H4 (cell line): Measurements from ENCODE around the gene URM1. TPM values are rescaled to one million over a fixed set of nuclear protein-coding genes. Genes with fewer than 3 reads are reported as not detected.

ENCODE experiments used
- DNase-seq: peaks from one replicate; pipeline ENCODE4 v3.0.0-alpha.2; 2015; ENCODE audit warnings: low spot score
- total RNA-seq: library from RNA; depleted of rRNA; stranded (reverse); fragments of >200 nt; shearing (Covaris generic); gene quantifications from 2 replicates; pipeline ENCODE4 v1.2.3, GENCODE V29; 2014

URM1 gene
- total RNA-seq, 1 experiment from 2014 or later, result 52.3 TPM

GRCh38 chr9:128385496-128386460 lies 14.6 kb downstream of the URM1 start:
- no peak for DNase-seq

DNA sequence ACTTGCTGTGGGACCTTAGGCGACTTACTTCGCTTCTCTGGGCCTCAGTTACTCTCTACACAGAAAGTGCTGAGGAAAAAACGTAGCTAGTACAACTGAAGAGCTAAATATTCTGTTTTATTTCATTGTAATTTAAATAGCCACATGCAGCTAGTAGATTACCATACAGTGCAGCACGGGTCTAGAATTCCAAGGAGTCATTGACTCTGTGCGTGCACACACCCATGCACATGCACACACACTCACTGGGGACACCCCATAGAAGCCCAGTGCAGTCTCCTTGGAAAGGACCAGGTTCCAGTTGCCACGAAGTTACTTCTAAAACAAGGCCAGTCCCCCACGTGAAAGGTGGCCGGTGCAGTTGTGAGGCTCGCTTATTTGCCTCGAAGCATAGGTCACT lies 17.0 kb downstream of the URM1 start:
- DNase-seq, result no peak

GRCh38 chr9:128389395-128390149 lies 18.4 kb downstream of the URM1 start:
- DNase-seq, result no peak

DNA sequence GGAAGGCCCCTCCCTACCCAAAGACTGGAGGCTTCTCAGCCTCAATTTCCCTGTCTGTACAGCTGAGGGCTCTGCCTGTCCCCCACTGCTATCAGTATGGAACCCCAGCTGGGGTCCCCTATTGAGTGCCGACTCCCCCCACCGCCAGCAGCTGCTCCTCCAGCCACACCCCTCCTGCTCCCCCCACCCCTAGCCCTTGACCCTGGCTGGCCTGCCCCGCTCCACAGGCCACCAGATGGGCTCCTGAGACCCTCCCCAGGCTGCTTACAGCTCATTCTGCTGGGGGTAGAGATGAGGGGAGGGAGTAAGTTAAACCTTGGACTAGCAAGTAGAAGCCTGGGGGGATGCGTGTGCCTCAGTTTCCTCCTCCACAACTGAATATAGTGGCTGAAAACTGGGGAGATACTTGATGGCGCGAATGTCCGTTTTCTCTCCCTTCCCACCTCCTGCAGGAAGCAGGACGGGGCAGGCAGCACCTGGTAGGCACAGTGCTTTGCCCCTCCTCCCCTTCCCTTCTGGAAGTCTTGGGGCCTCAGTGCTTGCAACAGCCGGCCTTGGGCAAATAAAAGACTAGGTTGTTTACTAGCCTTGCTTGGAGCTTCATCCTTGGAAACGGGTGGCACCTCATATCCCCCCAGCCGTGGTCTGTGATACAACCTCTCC lies 19.1 kb downstream of the URM1 start:
- no peak for DNase-seq

GRCh38 chr9:128390813-128391711 lies 19.9 kb downstream of the URM1 start:
- DNase-seq, result no peak

- DNase-seq, result no peak
Observed at GRCh38 chr9:128391956-128392301, 20.8 kb downstream of the URM1 start.

GRCh38 chr9:128392302-128393144 lies 21.3 kb downstream of the URM1 start:
- DNase-seq, result no peak

GRCh38 chr9:128393145-128393775 lies 22.1 kb downstream of the URM1 start:
- DNase-seq, result no peak

DNA sequence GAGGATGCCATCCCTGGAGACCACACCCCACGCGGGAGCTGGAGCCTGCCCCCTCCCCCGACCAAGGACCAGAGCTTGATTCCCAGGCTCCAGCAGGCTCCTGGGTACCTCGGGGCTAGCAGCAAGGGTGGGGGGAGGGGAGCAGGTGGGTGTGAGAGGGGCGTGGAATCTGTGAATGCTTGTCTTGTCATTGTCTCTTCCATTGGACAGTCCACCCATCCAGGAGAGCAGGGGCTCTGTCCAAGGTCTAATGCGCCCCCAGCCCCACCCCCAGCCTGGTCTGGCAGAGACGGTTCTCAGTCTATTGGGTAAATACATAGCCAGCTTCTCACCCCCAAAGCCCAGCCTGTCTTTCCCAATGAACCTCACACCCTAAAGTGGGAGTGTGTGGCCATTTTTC lies 22.8 kb downstream of the URM1 start:
- DNase-seq, result no peak

DNA sequence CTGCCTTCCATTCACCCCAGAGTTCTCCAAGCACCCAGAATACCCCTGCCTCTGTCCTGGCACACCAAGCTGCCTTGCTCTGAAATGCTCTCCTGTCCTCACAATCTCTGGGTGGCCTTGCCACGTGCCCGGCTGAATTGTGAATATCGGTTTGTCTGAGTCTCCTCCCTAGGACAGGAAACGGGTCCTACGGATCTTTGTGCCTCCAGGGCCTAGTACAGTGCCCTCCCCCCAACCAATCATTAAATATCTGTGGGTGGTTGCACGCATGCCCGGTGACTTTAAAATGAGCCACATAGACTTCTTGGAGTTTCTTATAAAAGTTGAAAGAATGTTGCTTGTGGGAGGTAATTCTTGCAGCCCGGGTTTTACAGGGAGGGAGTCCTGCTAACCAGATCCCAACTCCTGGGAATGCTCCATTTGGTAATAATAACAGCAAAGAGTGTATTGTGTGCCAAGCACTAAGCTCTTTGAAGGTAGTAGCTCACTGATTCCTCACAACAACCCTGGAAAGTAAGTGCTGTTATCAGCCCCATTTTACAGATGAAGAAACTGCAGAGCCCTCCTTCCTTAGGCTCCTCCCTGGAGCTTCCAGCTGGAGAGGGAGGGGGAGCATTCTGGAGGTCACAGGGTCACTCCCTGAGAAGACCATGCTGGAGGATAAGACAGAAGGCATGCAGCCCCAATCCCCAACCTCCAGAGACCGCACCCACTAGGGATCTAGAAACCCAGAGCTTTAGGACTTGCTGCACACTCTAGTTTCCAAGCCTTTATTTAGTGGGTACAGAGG lies 23.4 kb downstream of the URM1 start:
- no peak for DNase-seq

GRCh38 chr9:128396970-128397613 lies 25.9 kb downstream of the URM1 start:
- no peak for DNase-seq

DNA sequence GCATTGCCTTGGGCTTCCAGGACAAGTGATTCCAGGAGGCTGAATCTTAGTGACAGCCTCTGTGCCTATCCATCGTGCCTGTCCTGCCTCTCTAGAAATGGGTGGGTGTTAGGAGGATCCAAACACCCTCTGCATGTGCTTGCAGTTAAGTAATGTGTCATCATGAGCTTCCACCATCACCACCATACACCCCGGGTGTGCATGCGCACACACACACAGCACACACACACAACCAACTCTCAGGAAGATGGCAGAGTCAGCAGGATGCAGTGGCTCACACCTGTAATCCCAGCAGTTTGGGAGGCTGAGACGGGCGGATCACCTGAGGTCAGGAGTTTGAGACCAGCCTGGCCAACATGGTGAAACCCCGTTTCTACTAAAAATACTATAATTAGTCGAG lies 26.7 kb downstream of the URM1 start:
- no peak for DNase-seq

DNA sequence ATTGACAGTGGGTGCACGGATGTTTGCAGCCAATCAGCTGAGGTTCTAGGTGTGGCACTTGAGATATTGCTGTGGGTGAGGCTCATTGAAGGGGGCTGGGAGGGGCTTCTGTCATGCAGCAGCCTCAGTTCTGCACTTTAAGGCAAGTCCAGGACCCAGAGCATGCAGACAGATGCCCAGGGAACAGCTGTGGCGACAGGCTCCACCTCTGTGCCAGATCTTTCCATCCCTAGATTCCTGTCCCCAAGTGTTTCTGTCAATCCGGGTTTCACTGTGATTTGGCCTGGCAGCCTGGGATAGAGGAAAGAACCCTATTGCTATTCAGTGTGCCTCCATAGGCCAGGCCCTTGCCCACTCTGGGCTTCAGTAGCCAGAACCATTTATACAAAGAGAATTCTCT lies 28.7 kb downstream of the URM1 start:
- no peak for DNase-seq

DNA sequence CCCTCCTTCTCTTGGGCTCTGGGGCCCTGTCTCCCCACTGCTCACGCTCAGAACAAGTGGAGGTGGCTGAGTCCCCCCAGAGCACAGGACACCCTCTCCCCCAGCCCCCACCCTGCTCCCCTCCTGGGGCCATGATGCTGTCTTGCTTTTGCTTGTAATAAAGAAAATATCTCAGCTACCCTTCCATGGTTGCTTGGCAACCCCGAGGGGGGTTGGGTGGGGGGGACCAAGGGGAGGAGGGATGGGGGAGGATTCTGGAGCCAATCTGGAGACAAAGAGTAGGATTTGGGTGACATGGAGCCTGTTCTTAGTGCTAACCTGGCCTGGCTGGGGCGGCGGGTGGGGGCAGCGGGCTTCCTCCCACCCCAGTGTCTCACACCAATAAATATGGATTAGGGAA lies 33.4 kb downstream of the URM1 start:
- no peak for DNase-seq

GRCh38 chr9:128405077-128405779 lies 34.1 kb downstream of the URM1 start:
- no peak for DNase-seq

DNA sequence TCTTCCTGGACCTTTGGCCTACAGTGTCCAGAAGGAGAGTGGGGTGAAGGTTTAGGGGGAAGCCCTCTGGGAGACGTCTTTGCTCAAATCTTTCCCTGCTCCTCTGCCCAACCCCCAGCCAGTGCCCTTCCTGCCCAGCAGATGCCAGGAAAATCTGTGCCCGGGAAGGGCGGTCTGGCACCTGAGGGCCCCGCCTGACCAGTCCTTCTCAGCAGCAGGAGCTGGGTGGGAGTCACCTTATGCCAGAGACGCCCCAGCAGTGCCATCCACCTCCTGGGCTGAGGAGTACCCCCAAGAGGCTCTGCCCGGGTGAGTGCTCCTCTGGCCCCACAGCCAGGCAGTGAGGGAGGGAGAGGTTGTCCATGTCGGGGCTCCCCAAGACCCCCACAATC lies 34.6 kb downstream of the URM1 start:
- DNase-seq, result no peak

DNA sequence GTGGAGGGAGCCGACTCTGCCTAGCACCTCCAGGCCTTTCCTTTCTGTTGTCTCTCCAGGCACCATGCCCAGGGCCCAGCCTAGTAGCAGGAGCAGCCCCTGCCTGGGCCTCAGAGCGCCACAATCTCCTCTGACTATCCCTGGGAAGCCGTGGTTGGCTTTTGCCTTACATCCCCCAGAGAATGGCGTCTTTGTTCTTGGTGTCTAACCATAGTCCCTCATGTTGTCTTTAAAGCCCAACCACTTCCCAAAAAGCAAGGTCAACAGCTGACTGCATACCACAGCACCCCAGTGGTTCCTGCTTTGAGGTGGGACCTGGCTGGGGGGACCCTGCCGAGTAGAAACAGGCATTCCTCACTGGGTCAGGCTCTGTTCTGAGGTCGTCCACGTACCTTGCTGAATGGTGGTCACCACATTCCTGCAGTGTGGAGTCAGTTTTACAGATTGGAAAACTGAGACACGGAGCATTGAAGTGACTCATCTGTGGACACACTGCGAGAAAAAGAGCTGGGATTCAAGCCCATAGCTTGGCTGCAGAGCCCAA lies 35.7 kb downstream of the URM1 start:
- DNase-seq, result no peak

DNA sequence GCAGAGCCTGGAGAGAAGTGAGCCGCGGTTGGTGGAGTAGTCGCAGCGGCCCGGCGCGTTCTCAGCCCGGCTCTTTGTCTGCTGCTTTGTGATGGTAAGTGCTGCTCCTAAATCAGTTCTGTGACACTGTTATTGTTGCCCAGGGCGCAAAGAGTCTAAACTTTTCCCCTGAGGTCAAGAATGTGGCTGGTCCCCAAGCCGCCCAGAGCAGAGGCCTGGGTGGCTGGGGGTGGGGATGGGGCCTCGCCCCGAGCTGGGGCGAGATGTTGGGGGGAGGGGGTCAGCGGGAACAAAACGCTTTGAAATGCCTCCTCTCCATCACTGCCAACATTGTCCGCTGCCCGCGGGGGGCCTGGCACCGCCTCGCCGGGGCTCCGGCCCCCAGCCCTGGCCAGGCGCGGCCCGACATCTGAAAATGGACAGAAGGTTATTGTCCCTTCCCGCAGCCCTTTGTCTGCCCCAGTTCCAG lies 37.8 kb downstream of the URM1 start:
- DNase-seq, result no peak
